AG04449 (cell line): ENCODE data around the gene MT1H.
A peak's percentile ranks its signal among the peaks of the same experiment; 100 is the strongest.

Source experiments
- CTCF ChIA-PET: fragments of 350-600 bp; formaldehyde crosslinking; extraction: SDS; loops from one replicate; lab custom pipeline; 2021; ENCODE audit warnings: antibody characterized with exemption; lab: Yijun Ruan, JAX
- POLR2A ChIA-PET: fragments of 400-600, 350-600 bp; formaldehyde crosslinking; extraction: SDS; loops from one replicate; lab custom pipeline; 2020; ENCODE audit warnings: antibody characterized with exemption, inconsistent platforms; lab: Yijun Ruan, JAX
- DNase-seq: peaks from one replicate; pipeline ENCODE4 v3.0.0-alpha.2; 2010; ENCODE audit warnings: low read depth, low spot score
- H3K4me3 ChIP-seq: 2 replicates; pipeline ENCODE4 v1.5.1; 2011; ENCODE audit warnings: low read depth, mild to moderate bottlenecking, control low read depth, low read length
- CTCF ChIP-seq: IDR thresholded peaks from one replicate; pipeline ENCODE4 v1.5.1; 2011; ENCODE audit warnings: mild to moderate bottlenecking, moderate library complexity, low read length, control low read depth, inconsistent platforms; ENCODE audit not compliant: insufficient read depth; ENCODE audit errors: missing control alignments

Gene MT1H

DNA sequence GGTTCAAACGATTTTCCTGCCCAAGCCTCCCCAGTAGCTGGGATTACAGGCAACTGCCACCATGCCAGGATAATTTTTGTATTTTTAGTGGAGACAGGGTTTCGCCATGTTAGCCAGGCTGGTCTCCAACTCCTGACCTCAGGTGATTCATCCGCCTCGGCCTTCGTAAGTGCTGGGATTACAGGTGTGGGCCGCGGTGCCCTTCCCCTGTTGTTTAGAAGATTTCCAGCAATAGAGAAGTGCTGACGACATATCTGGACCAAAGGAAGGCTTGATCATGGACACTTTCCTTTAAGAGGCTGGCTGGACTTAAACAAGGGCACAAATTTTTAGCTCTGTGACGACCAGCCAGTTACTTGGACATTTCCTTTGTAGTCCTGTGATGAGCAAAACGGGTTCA lies 38.4 kb upstream of the MT1H start:
- TF ChIP-seq CTCF, result no peak
- H3K4me3 ChIP-seq, result no peak overlapping the region
- CTCF ChIA-PET, result interaction anchor here (1.2 to 1.6 kb wide), 4 partner anchors 10 to 71 kb away, joined by 3 to 5 read pairs (median 3); no protein-coding TSS in a partner anchor
- DNase-seq, result no peak
- POLR2A ChIA-PET, result no interaction called here

DNA sequence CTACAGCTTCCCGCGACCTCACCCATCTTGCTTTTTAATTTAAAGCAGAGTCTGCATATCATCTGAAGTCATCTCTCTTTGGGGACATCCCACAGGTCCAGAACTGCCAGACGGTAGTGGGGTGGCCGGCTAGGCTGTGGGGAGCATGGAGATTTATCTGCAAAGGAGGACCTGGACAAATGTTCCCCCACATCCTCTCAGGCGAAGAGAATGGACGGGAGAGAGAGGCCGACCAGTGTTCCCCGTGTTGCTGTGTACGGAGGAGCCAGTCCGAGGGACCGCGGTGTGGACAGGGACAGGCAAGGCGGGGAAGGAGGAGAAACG lies 37.8 kb upstream of the MT1H start:
- POLR2A ChIA-PET, result no interaction called here
- CTCF ChIA-PET, result no interaction called here
- H3K4me3 ChIP-seq, result peak overlapping the region; percentile 45
- no peak for TF ChIP-seq CTCF
- no peak for DNase-seq

DNA sequence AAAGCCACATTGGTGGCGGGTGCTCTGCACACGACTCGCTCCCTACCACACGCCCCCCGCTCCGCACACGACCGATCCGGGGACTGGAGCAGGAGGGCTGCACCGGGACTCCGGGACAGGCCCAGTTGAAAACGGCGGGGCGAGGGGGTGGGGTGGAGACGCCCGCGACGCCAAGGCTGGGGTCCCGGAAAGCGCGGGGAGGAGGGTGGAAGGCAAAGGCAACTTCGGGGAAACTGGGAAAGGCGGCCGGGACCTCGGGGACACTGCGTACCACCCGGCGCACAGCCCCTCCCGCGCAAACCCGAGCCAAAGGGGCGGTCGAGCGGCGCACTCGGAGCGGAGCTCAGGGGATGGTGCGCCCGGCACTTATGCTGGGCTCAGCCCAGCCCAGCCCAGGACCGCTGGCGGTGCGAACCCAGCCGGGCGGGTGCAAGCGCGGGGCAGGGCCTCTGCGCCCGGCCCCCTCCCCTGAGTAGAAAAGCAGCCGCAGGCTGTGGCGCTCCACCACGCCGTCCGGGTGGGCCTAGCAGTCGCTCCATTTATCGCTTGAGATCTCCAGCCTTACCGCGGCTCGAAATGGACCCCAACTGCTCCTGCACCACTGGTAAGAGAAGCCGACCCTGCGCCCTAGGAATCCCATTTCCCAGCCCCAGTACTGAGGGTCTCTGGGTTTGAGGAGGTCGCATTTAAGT lies 37.3 kb upstream of the MT1H start, which contains the start of gene MT1M:
TSS of gene MT1M (plus strand) at position 504 of the 692 bp plus-strand sequence. CDS start at position 577, 73 bp downstream.
- peak within 1 kb of the TSS; percentile 45 for H3K4me3 ChIP-seq
- TF ChIP-seq CTCF, result no peak
- POLR2A ChIA-PET, result no interaction called here
- CTCF ChIA-PET, result no interaction called here
- no peak for DNase-seq

DNA sequence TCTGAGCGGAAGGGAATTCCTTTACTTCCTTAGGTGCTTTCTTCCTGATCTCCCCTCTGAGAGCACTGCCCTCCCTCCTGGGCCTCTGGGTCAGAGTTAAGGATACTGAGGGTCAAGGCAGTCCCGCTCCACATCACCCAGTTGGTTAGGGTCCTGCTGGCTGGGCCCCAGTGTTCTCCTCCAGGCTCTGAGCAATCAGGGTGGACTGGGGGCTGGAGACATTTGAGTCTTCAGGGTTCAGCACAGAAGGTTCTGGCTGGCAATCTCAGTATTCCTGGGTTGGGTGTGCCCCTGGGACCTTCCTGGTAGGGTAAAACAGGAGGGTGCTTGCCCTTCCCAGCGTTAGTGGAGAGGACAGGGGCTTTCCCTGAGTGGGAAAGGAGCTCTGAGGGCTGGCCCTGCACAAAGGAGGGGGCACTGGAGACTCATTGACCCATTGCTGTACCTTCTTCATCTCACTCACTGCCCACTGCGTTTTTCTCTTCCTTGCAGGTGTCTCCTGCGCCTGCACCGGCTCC lies 36.7 kb upstream of the MT1H start:
- H3K4me3 ChIP-seq, result peak overlapping the region; percentile 45
- CTCF ChIA-PET, result no interaction called here
- POLR2A ChIA-PET, result no interaction called here
- no peak for DNase-seq
- no peak for TF ChIP-seq CTCF

GRCh38 chr16:56633535-56633934 lies 36.1 kb upstream of the MT1H start:
- POLR2A ChIA-PET, result no interaction called here
- H3K4me3 ChIP-seq, result no peak overlapping the region
- CTCF ChIA-PET, result no interaction called here
- no peak for TF ChIP-seq CTCF
- DNase-seq, result no peak

DNA sequence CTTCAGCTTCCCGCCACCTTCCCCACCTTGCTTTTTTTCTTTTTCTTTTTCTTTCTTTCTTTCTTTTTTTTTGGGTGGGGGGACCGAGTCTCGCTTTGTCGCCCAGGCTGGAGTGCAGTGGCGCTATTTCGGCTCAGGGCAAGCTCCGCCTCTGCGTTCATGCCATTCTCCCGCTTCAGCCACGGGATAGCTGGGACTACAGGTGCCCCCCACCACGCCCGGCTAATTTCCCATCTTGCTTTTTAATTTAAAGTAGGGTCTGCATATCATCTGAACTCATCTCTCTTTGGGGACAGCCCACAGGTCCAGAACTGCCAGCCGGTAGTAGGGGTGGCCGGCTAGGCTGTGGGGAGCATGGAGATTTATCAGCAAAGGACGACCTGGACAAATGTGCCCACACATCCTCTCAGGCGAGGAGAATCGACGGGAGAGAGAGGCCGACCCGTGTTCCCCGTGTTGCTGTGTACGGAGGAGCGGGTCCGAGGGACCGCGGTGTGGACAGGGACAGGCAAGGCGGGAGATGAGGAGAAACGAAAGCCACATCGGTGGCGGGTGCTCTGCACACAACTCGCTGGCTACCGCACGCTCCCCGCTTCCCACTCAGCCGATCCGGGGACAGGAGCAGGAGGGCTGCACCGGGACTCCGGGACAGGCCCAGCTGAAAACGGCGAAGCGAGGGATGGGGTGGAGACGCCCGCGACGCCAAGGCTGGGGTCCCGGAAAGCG lies 34.7 kb upstream of the MT1H start:
- CTCF ChIA-PET, result interaction anchor here (0.6 to 1.0 kb wide), 2 partner anchors 58 to 235 kb away, joined by 3 read pairs; no protein-coding TSS in a partner anchor
- H3K4me3 ChIP-seq, result peak overlapping the region; percentile 27
- POLR2A ChIA-PET, result no interaction called here
- no peak for TF ChIP-seq CTCF
- no peak for DNase-seq
